NCI-H748 treated with DMSO at 0.1 percent for 48 hours (cell line): Measurements from ENCODE around the gene COQ2.

Experiments
- DNase-seq: peaks from one replicate; lab custom pipeline; 2025; lab: John Stamatoyannopoulos, UW

The COQ2 gene

DNA sequence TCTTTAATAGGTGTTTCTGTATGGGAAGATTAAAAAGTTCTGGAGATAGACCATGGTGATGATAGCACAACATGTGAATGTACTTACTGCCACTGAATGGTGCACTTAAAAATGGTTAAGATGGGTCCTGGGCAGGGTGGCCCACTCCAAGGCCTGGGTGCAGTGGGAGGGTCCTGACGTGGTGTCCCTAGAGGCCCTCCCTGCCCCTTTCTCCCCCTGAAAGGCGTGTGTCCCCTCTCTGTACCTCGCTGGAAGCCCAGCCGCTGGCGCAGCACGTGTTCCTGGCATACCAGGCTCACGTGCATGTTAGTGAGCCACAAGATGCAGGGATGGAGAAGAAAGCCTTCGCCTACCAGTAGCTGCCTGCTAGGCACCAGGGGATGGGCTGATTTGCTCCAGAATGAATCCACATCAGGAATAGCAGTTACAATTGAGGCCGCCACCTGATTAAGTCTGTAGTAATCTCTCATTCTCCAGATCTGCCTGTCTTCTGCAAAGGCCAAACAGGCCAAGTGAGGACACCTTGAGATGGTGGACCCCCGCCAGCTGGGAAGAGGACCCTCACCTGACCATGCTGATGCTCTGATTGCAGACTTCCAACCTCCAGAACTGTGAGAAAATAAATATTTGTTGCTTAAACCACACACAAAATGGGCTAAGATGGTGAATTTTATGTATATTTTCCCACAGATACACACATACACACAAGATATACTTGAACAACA lies 67.5 kb downstream of the COQ2 start:
- no peak for DNase-seq

DNA sequence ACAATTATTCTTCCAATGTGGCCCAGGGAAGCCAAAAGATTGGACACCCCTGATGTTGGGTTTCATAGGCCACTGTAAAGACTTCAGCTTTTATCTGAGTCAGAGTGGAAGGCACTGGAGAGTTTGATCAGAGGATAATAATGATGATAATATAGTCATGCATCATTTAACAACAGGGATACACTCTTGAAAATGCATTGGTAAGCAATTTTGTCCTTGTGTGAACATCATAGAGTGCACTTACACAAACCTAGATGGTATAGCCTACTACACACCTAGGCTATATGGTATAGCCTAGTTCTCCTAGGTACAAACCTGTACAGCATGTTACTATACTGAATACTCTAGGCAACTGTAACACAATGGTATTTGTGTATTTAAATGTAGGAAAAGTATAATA lies 70.5 kb downstream of the COQ2 start:
- no peak for DNase-seq
